Neural progenitor cell (in vitro differentiated cells): ENCODE results near the gene CADM1. TPM values are rescaled to one million over a fixed set of nuclear protein-coding genes. Genes with fewer than 3 reads are reported as not detected.

Source experiments
- DNase-seq: peaks from one replicate; pipeline ENCODE4 v3.0.0-alpha.2; 2016; ENCODE audit warnings: low spot score
- H2AFZ ChIP-seq: fragments of 200-600 bp; sonication (generic); replicated peaks from 2 replicates; pipeline ENCODE4 v1.6.1; 2016; ENCODE audit warnings: antibody characterized with exemption
- H3F3A ChIP-seq: fragments of 200-600 bp; sonication (generic); 2 replicates; pipeline ENCODE4 v1.6.1; 2016; ENCODE audit warnings: antibody characterized with exemption, low read depth
- H3K27ac ChIP-seq: fragments of 200-600 bp; sonication (generic); 2 replicates; pipeline ENCODE4 v1.5.1; 2016; ENCODE audit warnings: mild to moderate bottlenecking
- H3K27me3 ChIP-seq: fragments of 200-600 bp; sonication (generic); 2 replicates; pipeline ENCODE4 v1.6.1; 2016; ENCODE audit warnings: mild to moderate bottlenecking, moderate library complexity
- H3K36me3 ChIP-seq: fragments of 200-600 bp; sonication (generic); 2 replicates; pipeline ENCODE4 v1.5.1; 2016
- H3K4me1 ChIP-seq: fragments of 200-600 bp; sonication (generic); 2 replicates; pipeline ENCODE4 v1.6.1; 2016; ENCODE audit warnings: mixed run types
- H3K4me2 ChIP-seq: fragments of 200-600 bp; sonication (generic); 2 replicates; pipeline ENCODE4 v1.6.1; 2016
- H3K4me3 ChIP-seq: fragments of 200-600 bp; sonication (generic); 2 replicates; pipeline ENCODE4 v1.5.1; 2016
- H3K79me2 ChIP-seq: fragments of 200-600 bp; sonication (generic); 2 replicates; pipeline ENCODE4 v1.6.1; 2016; ENCODE audit warnings: low read depth
- H3K9ac ChIP-seq: fragments of 200-600 bp; sonication (generic); 2 replicates; pipeline ENCODE4 v1.6.1; 2016
- H3K9me3 ChIP-seq: fragments of 200-600 bp; sonication (generic); 2 replicates; pipeline ENCODE4 v1.5.1; 2016; ENCODE audit warnings: low read depth
- H4K20me1 ChIP-seq: fragments of 200-600 bp; sonication (generic); 2 replicates; pipeline ENCODE4 v1.6.1; 2016; ENCODE audit warnings: low read depth
- H3K27ac Mint-ChIP-seq: 3 replicates; pipeline ENCODE4 v1.8.0; 2021; ENCODE audit warnings: mixed read lengths
- H3K27me3 Mint-ChIP-seq: 2 replicates; pipeline ENCODE4 v1.8.0; 2022; ENCODE audit warnings: low read depth, mild to moderate bottlenecking, inconsistent platforms, moderate library complexity, mixed read lengths; ENCODE audit not compliant: insufficient read depth
- H3K36me3 Mint-ChIP-seq: 3 replicates; pipeline ENCODE4 v1.8.0; 2021; ENCODE audit warnings: mixed read lengths
- H3K4me1 Mint-ChIP-seq: 3 replicates; pipeline ENCODE4 v1.8.0; 2021; ENCODE audit warnings: mixed read lengths
- H3K4me3 Mint-ChIP-seq: 3 replicates; pipeline ENCODE4 v1.8.0; 2021; ENCODE audit warnings: mild to moderate bottlenecking, moderate library complexity, mixed read lengths
- H3K9me3 Mint-ChIP-seq: 3 replicates; pipeline ENCODE4 v1.8.0; 2020; ENCODE audit warnings: mixed read lengths
- CTCF ChIP-seq: fragments of 200-600 bp; sonication (generic); IDR thresholded peaks from 2 replicates; pipeline ENCODE4 v1.5.1; 2017; ENCODE audit warnings: antibody characterized with exemption, mild to moderate bottlenecking
- EZH2 ChIP-seq: fragments of 200-600 bp; sonication (generic); IDR thresholded peaks from 2 replicates; pipeline ENCODE4 v1.6.1; 2017; ENCODE audit warnings: antibody characterized with exemption, mild to moderate bottlenecking, moderate library complexity
- EZH2phosphoT487 ChIP-seq: fragments of 200-600 bp; sonication (generic); IDR thresholded peaks from 2 replicates; pipeline ENCODE4 v1.6.1; 2017; ENCODE audit warnings: antibody characterized with exemption
- total RNA-seq: library from RNA; depleted of rRNA; stranded (reverse); fragments of >200 nt; gene quantifications from 2 replicates; pipeline ENCODE4 v1.2.3, GENCODE V29; 2015; ENCODE audit warnings: low replicate concordance

CADM1 gene
- total RNA-seq, 1 donor from 2014 or later, result 123 TPM

DNA sequence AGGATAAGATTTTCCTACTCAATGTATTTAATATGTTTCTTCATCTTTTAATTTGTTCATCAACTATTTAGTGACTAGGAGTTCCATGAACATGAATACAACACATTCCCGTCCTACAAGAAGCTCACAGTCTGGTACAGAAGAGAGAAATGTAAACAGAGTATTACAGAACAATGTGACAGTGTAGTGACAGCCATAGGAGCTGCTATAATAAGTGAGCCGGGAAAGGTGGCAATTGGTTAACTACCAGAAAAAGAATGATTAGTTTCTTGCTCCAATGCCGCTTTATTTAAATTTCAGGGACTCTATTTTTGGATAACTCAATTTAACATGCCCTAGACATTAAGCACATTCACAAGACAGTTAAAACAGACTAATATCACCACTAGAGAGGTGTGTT is 192.3 kb downstream of the CADM1 start:
- peaks cover 2% of the 10 kb centered on the region for H3K27me3 Mint-ChIP-seq
- Histone ChIP-seq H3K9me3 (no peaks in the 10 kb centered on the region), H3K4me2 (no peak overlapping the region), H3K4me1 (no peaks in the 10 kb centered on the region), H4K20me1 (peaks cover 3% of the 10 kb centered on the region), H3K27me3 (no peaks in the 10 kb centered on the region), H3K79me2 (no peaks in the 10 kb centered on the region), H3K9ac (no peak overlapping the region), H2AFZ (no peak overlapping the region), H3K4me3 (no peak overlapping the region), H3K27ac (no peak overlapping the region), H3K36me3 (no peaks in the 10 kb centered on the region), H3F3A (no peaks in the 10 kb centered on the region)
- no peaks in the 10 kb centered on the region for H3K36me3 Mint-ChIP-seq
- H3K4me3 Mint-ChIP-seq, result no peak overlapping the region
- H3K4me1 Mint-ChIP-seq, result peaks cover 13% of the 10 kb centered on the region
- H3K27ac Mint-ChIP-seq, result no peak overlapping the region
- TF ChIP-seq EZH2phosphoT487 (no peak), CTCF (no peak), EZH2 (no peak)
- no peak for DNase-seq
- H3K9me3 Mint-ChIP-seq, result peaks cover 2% of the 10 kb centered on the region

- no peaks in the 10 kb centered on the region for H3K36me3 Mint-ChIP-seq
- H3K4me3 ChIP-seq, result no peak overlapping the region
- H3K9ac ChIP-seq, result no peak overlapping the region
- H3K36me3 ChIP-seq, result no peaks in the 10 kb centered on the region
- H3K79me2 ChIP-seq, result no peaks in the 10 kb centered on the region
- TF ChIP-seq EZH2phosphoT487, result no peak
- no peak for TF ChIP-seq CTCF
- TF ChIP-seq EZH2, result no peak
- no peak overlapping the region for H3K4me3 Mint-ChIP-seq
- no peaks in the 10 kb centered on the region for H3K27me3 Mint-ChIP-seq
- no peak overlapping the region for H2AFZ ChIP-seq
- no peaks in the 10 kb centered on the region for H3K9me3 Mint-ChIP-seq
- H4K20me1 ChIP-seq, result no peaks in the 10 kb centered on the region
- no peak overlapping the region for H3K4me2 ChIP-seq
- no peaks in the 10 kb centered on the region for H3K27me3 ChIP-seq
- H3K4me1 ChIP-seq, result peaks cover 5% of the 10 kb centered on the region
- no peaks in the 10 kb centered on the region for H3F3A ChIP-seq
- no peaks in the 10 kb centered on the region for H3K9me3 ChIP-seq
- no peak overlapping the region for H3K27ac ChIP-seq
- H3K27ac Mint-ChIP-seq, result no peak overlapping the region
- peaks cover 31% of the 10 kb centered on the region for H3K4me1 Mint-ChIP-seq
- DNase-seq, result no peak
These were observed 197.5 kb downstream of the CADM1 start for GRCh38 chr11:115306689-115307088.

GRCh38 chr11:115304774-115305472 is 199.3 kb downstream of the CADM1 start:
- Histone ChIP-seq H2AFZ (no peak overlapping the region), H3K4me2 (no peak overlapping the region)

More at GRCh38 chr11:115304774-115305472, 199.3 kb downstream of the CADM1 start:
- H3K4me1 Mint-ChIP-seq, result peaks cover 34% of the 10 kb centered on the region
- Histone ChIP-seq H3K27me3 (no peaks in the 10 kb centered on the region), H3K36me3 (no peaks in the 10 kb centered on the region), H3K4me1 (peaks cover 5% of the 10 kb centered on the region), H3K27ac (peak overlapping the region; percentile 24), H3K4me3 (no peak overlapping the region), H4K20me1 (no peaks in the 10 kb centered on the region), H3K9me3 (no peaks in the 10 kb centered on the region), H3F3A (no peaks in the 10 kb centered on the region), H3K9ac (no peak overlapping the region), H3K79me2 (no peaks in the 10 kb centered on the region)
- no peaks in the 10 kb centered on the region for H3K9me3 Mint-ChIP-seq
- no peaks in the 10 kb centered on the region for H3K36me3 Mint-ChIP-seq
- no peak overlapping the region for H3K4me3 Mint-ChIP-seq
- no peak for DNase-seq
- H3K27me3 Mint-ChIP-seq, result no peaks in the 10 kb centered on the region
- H3K27ac Mint-ChIP-seq, result no peak overlapping the region
- TF ChIP-seq CTCF (no peak), EZH2phosphoT487 (no peak), EZH2 (no peak)
